Measurements from ENCODE around the gene RAB11FIP2.
"Not testable (repeated sequence)": the region's sequence is repeated elsewhere in the genome, so short reads cannot be mapped to it uniquely, and the experiment has no call there.

The RAB11FIP2 gene, protein sequence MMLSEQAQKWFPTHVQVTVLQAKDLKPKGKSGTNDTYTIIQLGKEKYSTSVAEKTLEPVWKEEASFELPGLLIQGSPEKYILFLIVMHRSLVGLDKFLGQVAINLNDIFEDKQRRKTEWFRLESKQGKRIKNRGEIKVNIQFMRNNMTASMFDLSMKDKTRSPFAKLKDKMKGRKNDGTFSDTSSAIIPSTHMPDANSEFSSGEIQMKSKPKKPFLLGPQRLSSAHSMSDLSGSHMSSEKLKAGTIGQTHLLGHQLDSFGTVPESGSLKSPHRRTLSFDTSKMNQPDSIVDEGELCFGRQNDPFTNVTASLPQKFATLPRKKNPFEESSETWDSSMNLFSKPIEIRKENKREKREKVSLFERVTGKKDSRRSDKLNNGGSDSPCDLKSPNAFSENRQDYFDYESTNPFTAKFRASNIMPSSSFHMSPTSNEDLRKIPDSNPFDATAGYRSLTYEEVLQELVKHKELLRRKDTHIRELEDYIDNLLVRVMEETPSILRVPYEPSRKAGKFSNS

GRCh38 chr10:118046395-118047156, at the start of gene RAB11FIP2:
RAB11FIP2 (minus strand) TSS chr10:118046941; CDS start chr10:118046163, 778 bp downstream.
- DNase-seq, result peak; percentile 96

- no peak for DNase-seq
These were observed 49.3 kb upstream of the RAB11FIP2 start for GRCh38 chr10:118096022-118096421.

DNA sequence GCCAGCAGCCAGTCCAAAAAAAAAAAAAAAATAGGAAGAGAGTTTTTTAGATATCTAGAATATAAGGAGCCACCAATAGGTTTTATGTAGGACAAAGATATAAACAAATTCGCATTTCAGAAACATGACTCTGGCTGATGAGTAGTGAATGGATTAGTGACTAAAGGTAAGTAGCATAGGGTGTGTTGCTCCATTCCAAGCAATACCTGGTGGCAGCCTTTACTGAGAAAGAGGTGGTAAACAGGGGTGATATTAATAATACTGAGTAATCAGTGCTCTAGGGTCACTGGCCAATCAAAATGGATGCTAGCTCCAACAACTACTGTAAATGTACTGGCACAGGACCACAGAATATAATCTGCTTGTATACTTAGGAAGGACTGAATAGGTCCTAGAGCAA, 45.5 kb upstream of the RAB11FIP2 start:
- no peak for DNase-seq

- DNase-seq, result no peak
These were observed 34.1 kb upstream of the RAB11FIP2 start for GRCh38 chr10:118080817-118081216.

- DNase-seq, result no peak
These were observed 30.0 kb upstream of the RAB11FIP2 start for GRCh38 chr10:118076705-118077104.

- DNase-seq, result no peak
These were observed 26.1 kb upstream of the RAB11FIP2 start for GRCh38 chr10:118072840-118073239.

DNA sequence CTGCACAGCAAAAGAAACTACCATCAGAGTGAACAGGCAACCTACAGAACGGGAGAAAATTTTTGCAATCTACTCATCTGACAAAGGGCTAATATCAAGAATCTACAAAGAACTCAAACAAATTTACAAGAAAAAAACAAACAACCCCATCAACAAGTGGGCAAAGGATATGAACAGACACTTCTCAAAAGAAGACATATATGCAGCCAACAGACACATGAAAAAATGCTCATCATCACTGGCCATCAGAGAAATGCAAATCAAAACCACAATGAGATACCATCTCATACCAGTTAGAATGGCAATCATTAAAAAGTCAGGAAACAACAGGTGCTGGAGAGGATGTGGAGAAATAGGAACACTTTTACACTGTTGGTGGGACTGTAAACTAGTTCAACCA, 20.6 kb upstream of the RAB11FIP2 start:
- not testable (repeated sequence) for DNase-seq

- no peak for DNase-seq
These were observed 16.1 kb upstream of the RAB11FIP2 start for GRCh38 chr10:118062798-118063238.

GRCh38 chr10:118058371-118058770, 11.6 kb upstream of the RAB11FIP2 start:
- no peak for DNase-seq

DNA sequence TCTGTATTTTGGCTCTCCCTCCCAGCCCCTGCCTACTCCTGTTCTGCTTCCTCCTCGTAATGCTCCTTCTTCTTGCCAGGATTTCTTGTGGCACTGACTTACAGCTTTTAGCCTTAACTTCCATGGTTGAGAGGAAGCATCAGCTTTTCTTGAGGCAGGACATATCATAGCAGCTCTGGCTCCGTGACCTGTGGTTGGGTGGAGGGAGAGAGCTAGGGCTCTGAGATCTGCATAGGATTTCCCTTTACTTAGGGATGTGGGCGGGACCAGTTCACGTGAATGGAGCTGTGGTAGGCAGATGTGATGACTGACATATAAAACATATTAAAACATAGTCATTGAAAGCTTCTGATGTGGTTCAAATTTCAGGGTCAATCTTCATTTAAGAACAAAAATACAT, 10.6 kb upstream of the RAB11FIP2 start:
- DNase-seq, result no peak

- DNase-seq, result no peak
These were observed 7.6 kb upstream of the RAB11FIP2 start for GRCh38 chr10:118054383-118054782.

- DNase-seq, result no peak
These were observed 6.1 kb upstream of the RAB11FIP2 start for GRCh38 chr10:118052816-118053215.

GRCh38 chr10:118047880-118048279, 1.1 kb upstream of the RAB11FIP2 start:
- DNase-seq, result no peak

DNA sequence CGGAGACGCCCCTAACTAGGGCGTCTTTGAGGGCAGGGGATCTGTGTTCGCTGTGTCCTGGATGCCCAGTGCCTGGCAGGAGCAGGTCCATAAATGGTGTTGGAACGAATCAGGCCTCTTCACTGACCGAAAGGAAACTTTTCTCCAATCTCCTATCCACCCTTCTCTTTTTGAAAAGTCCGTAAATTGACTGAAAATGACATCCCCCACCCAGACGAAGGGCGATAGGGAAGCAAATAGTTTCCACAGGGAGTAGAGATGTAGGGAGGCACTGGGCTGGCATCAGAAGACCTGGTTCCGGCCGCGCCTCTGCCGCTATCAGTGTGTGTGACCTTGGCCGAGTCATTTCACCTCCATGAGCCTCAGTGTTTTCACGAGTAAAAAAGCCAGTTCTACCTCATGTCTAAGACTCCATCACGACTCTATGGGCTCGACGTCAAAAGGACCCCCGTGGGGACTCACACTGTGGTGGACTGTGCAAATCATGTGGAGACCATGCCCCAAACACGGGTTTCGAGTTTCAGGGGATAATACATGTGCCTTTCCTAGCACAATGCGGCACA, 497 bp upstream of the RAB11FIP2 start:
- DNase-seq, result no peak

DNA sequence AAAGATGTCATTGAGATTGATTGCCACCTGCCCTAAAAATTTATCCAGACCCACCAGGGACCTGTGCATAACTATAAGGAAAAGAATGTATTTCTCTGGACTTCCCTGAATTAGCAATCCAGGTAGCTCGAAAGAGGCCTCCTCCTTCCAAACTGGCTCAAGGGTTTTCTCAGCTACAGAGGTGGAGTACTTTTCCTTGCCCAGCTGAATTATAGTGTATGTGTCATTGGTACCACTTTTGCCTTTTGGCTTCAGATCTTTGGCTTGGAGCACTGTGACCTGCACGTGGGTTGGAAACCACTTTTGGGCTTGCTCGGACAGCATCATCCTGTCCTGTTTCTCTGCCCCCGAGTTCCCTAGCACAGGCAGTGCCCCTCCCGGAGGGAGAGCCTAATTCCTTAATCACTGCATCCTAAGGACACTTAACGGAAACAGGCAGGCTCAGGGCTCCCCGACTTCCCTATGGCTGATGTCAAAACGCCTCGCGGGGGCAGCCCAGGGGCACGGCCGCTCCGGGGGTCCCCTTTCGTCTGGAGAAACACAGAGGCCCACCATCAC, 825 bp downstream of the RAB11FIP2 start:
- no peak for DNase-seq

DNA sequence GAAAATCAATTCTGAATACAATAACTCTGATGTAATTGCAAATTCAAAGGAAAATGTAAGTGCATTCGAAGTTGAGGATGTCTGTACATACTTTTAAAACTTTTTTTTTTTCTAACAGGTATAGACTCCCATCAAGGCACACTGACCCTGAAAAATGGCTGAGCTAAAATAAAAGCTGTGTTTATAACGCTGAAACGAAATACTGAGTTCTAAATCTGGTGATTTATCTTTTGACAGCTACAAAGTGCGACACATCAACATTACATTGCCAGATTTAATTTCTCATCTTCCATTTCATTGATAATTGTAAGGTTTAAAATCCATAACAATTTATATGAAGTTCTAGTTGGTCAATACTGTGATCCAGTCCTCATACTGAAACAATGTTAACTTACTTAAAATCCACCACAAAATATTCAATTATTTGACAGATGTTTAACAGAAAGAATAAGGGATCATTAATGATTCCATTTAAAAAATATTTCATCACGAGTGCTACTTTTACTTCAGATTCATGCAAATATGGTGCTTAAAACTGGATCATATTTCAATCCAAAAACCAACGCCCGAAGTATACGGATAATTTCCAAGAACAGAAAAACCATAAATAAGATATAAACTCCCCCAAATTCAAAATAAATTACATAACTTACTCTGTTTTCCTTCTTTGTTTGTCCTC, 1.4 kb downstream of the RAB11FIP2 start:
- DNase-seq, result no peak

DNA sequence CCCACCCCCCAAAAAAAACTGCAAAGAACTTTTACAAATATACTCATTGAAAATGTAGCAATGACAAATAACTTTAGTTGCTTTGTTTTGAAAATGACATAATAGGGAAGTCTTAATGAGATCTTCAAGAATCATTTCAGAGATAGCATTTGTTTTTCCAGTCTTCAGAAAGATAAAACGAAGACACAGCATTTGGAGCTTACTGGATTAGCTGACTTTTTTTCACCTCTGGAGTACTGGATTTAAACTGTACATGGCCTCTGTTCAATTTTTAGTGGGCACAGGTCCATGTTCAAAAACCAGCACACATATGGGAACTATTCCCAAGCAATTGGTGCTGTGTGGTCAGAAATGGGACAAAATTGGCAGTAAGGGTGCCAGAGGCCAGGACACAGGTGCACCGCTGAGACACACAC, 3.9 kb downstream of the RAB11FIP2 start:
- no peak for DNase-seq

- no peak for DNase-seq
These were observed 4.4 kb downstream of the RAB11FIP2 start for GRCh38 chr10:118042336-118042735.

GRCh38 chr10:118041316-118041715, 5.4 kb downstream of the RAB11FIP2 start:
- no peak for DNase-seq

- DNase-seq, result no peak
These were observed 10.4 kb downstream of the RAB11FIP2 start for GRCh38 chr10:118036281-118036875.

GRCh38 chr10:118035354-118036005, 11.3 kb downstream of the RAB11FIP2 start:
- no peak for DNase-seq
